M059J (cell line): Measurements from ENCODE around the gene MFAP4. TPM values are rescaled to one million over a fixed set of nuclear protein-coding genes. Genes with fewer than 3 reads are reported as not detected.
"Not testable (repeated sequence)": the region's sequence is repeated elsewhere in the genome, so short reads cannot be mapped to it uniquely, and the experiment has no call there.

Source experiments
- DNase-seq: peaks from one replicate; pipeline ENCODE4 v3.0.0-alpha.2; 2012; ENCODE audit warnings: low read depth
- total RNA-seq: library from RNA; depleted of rRNA; stranded (reverse); fragments of >200 nt; shearing (Covaris generic); gene quantifications from 2 replicates; pipeline ENCODE4 v1.2.3, GENCODE V29; 2014

Gene MFAP4
- total RNA-seq, 1 experiment from 2014 or later = not detected

- DNase-seq = peak; percentile 45
These were observed 16.5 kb downstream of the MFAP4 start for GRCh38 chr17:19370493-19370960.

GRCh38 chr17:19369846-19370492 lies 17.0 kb downstream of the MFAP4 start:
- no peak for DNase-seq

- no peak for DNase-seq
These were observed 17.7 kb downstream of the MFAP4 start for GRCh38 chr17:19369107-19369778.

DNA sequence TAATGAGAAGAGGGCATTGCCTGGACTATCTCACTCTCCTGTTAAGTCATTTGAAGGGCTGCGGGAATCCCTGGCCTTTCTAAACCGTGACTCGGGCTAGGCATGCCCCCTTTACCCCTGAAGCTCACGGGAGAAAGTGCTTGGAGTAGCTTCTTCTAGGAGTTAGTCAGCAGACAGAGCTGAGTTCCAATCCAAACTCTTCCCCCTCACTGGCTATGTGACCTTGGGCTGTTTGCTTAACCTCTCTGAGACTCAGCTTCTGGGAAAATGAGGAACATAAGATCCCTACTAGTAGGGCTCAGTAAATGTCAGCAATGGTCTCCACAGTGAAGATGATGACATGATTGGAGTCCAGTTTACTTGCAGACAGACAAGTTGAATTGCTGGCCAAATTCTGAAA lies 18.8 kb downstream of the MFAP4 start:
- DNase-seq = no peak

GRCh38 chr17:19366637-19366972 lies 20.4 kb downstream of the MFAP4 start:
- DNase-seq = no peak

GRCh38 chr17:19365833-19366636 lies 21.0 kb downstream of the MFAP4 start:
- DNase-seq = no peak

- no peak for DNase-seq
These were observed 21.5 kb downstream of the MFAP4 start for GRCh38 chr17:19365499-19365817.

DNA sequence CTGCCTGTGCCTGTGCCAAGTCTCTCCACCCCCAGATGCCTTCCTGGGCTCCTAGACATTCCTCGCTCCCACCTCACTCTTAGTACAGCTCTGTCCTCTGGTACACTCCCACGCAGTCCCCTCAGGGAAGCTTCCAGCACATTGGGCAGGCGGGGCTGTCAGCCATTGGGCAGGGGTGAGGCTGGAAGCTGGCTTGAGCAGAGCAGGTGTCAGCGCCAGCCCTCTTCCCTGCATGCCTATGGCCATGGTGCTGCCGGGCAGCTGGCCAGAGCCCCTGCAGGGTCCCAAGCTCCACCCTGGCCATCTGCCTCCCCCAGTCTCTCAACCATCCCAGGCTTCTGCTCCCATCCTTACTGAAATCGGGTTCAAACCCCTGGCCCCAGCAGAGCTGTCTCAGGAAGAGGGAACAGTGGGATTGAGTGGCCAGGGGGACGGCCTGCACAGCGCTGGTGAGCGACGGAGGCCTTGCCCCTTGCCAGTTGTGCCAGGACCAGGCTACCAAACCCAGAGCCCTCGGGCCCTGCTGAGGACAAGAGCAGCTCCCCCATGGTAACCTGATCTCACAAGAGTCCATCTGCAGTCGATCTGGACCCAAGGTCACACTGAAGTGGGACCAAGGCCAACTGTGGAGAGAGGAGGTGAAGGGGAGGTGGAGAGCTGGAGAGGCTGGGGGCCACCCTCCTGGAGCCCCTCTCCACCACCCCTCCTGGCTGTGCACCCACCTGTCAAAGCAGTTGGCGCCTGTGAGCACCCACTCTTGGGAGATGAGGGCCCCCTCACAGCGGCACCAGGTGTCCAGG lies 22.1 kb downstream of the MFAP4 start:
- DNase-seq = no peak

- no peak for DNase-seq
These were observed 23.4 kb downstream of the MFAP4 start for GRCh38 chr17:19363460-19364035.

DNA sequence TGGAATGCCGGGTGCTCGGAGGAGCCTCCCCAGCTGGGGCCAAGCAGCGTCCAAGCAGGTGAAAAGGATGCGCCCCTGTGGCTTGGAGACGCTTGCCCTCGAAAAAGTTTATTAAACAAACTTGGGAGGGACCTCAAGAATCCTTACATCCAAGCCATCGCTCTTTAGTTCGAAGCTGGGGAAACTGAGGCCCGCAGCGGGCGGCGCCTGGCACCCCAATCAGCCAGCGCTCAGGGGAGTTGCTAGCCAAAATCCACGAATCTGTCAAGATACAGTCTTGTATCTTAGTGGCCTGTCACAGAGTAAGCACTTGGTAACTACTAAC lies 23.9 kb downstream of the MFAP4 start:
- no peak for DNase-seq

DNA sequence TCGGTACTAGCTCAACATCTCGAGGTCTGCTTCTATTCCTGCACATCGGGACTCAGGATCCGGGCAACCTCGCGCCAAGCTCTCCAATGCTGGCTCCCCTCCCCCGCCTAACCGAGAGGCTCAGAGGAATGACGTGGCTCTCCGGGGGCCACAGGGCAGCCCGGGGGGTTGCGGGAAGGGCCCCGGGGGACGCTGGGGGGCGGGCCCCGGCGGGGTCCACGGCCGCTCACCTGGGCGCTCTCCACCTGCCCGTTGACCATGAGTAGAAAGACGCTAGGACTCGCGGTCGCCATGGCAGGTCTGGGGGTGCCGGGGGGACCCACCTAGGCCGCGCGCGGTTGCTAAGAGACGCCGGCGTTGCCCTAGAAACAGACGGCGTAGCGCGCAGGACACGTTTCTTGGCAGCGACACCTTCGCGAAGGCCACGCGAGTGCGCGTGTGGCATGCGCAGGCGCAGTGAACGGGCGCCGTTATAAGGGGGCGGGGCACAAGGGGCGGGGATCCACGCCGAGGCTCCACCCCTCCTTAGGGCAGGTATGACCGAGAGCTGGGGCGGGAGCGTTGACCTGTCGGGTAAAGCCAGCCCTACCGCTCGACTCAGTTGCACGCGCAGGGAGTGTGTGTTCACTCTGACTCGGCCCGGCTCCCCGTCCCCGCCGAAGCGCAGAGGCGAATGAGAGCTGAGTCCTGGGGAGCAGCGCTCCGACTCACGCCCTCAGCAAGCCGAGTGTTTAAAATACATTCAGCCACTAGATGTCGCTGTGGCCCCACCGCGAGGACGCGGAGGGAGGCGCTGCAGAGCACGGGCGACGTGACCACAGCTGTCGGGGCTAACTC lies 24.5 kb downstream of the MFAP4 start, which contains the start of gene B9D1:
Gene B9D1 (minus strand): TSS at position 447 of the 837 bp plus-strand sequence. CDS start 154 bp downstream, at position 293.
- peak; percentile 87 for DNase-seq

DNA sequence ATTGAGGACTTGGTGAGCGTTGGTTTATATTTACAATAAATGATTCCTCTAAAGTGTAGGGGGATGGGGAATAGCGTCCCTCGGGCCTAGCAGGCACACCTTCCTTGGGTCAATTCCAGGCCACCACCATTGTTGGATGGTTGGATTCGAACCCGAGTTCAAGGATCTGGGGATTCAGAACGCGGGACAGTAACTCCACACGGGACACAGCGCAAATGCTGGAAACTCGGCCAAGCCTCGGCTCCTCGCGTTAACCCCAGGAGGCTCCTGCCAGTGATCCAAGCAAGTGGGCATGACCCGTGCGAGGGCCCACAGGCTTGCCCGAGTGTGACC lies 25.1 kb downstream of the MFAP4 start:
- DNase-seq = no peak

GRCh38 chr17:19361326-19361725 lies 25.7 kb downstream of the MFAP4 start:
- DNase-seq = no peak

- no peak for DNase-seq
These were observed 26.2 kb downstream of the MFAP4 start for GRCh38 chr17:19360772-19361171.

- no peak for DNase-seq
These were observed 27.1 kb downstream of the MFAP4 start for GRCh38 chr17:19359856-19360255.

DNA sequence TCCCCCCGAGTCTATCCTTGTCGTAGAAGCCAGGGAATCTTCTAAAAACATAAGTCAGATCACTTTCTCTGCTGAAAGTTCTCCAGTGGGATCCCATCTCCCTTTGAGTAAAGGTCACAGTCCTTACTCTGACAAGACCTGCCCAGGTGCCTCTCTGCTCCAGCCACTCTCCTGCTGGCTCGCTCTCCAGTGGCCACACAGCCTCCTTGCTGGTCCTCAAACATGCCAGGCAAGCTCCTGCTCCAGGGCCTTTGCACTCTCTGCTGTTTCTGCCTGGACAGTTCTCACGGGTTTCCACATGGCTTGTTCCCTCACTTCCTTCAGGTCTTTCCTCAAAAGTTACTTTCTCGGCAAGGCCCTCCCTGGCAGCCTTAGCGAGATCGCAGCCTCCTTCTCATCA lies 27.8 kb downstream of the MFAP4 start:
- no peak for DNase-seq

GRCh38 chr17:19357761-19358160 lies 29.2 kb downstream of the MFAP4 start:
- DNase-seq = no peak

- no peak for DNase-seq
These were observed 29.6 kb downstream of the MFAP4 start for GRCh38 chr17:19357351-19357750.

GRCh38 chr17:19354748-19355147 lies 32.2 kb downstream of the MFAP4 start:
- DNase-seq = no peak

- DNase-seq = not testable (repeated sequence)
These were observed 33.6 kb downstream of the MFAP4 start for GRCh38 chr17:19353401-19353800.

- DNase-seq = no peak
These were observed 38.2 kb downstream of the MFAP4 start for GRCh38 chr17:19348806-19349205.
